Skeletal muscle satellite cell (primary cell): Measurements from ENCODE around the gene AGBL4.
"Not testable (repeated sequence)": the region's sequence is repeated elsewhere in the genome, so short reads cannot be mapped to it uniquely, and the experiment has no call there.

Source experiments
- H3K27me3 ChIP-seq: 2 replicates; pipeline ENCODE4 v1.7.0; 2013; ENCODE audit warnings: low read length; ENCODE audit not compliant: control insufficient read depth, insufficient read depth
- H3K36me3 ChIP-seq: 2 replicates; pipeline ENCODE4 v1.7.0; 2013; ENCODE audit warnings: mild to moderate bottlenecking, control low read depth, low read length; ENCODE audit not compliant: insufficient read depth
- H3K4me1 ChIP-seq: 2 replicates; pipeline ENCODE4 v1.7.0; 2013; ENCODE audit warnings: low read length; ENCODE audit not compliant: control insufficient read depth, insufficient read depth
- H3K4me2 ChIP-seq: 2 replicates; pipeline ENCODE4 v1.7.0; 2013; ENCODE audit warnings: mild to moderate bottlenecking, low read length
- H3K4me3 ChIP-seq: 2 replicates; pipeline ENCODE4 v1.7.0; 2013; ENCODE audit warnings: low read length
- H3K9ac ChIP-seq: 2 replicates; pipeline ENCODE4 v1.7.0; 2013; ENCODE audit warnings: mild to moderate bottlenecking, low read depth, low read length, moderate library complexity
- H3K9me3 ChIP-seq: replicated peaks from 2 replicates; pipeline ENCODE4 v1.7.0; 2013; ENCODE audit warnings: mild to moderate bottlenecking, control low read depth, low read length

Gene AGBL4

GRCh38 chr1:49906365-49906764 is 117.4 kb downstream of the AGBL4 start:
- H3K9ac ChIP-seq, result no peak overlapping the region
- H3K4me1 ChIP-seq, result no peaks in the 10 kb centered on the region
- no peak overlapping the region for H3K4me3 ChIP-seq
- no peak overlapping the region for H3K4me2 ChIP-seq
- no peaks in the 10 kb centered on the region for H3K27me3 ChIP-seq
- H3K36me3 ChIP-seq, result no peaks in the 10 kb centered on the region
- no peaks in the 10 kb centered on the region for H3K9me3 ChIP-seq

- Histone ChIP-seq H3K36me3 (no peaks in the 10 kb centered on the region), H3K4me1 (no peaks in the 10 kb centered on the region), H3K9me3 (no peaks in the 10 kb centered on the region)
Observed at GRCh38 chr1:49864581-49864980, 159.2 kb downstream of the AGBL4 start.

DNA sequence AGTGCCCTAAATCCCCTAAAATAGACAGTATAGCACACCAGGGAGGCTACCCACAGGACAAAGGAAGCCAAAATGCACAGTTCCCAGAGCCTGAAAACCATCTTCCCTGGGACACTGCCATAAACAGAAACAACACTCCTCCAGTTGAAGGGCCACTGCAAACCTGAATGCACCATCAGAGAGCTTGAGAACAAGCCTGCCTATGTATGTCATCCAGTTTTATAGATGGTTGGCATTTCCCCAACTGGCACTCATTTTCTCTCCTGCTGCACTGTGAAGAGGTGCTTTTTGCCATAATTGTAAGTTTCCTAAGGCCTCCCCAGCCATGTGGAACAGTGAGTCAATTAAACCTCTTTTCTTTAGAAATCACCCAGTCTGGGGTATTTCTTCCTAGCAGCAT is 169.0 kb downstream of the AGBL4 start:
- no peaks in the 10 kb centered on the region for H3K9me3 ChIP-seq
- H3K9ac ChIP-seq, result no peak overlapping the region
- no peak overlapping the region for H3K4me3 ChIP-seq
- H3K4me2 ChIP-seq, result no peak overlapping the region
- no peaks in the 10 kb centered on the region for H3K36me3 ChIP-seq
- no peaks in the 10 kb centered on the region for H3K27me3 ChIP-seq
- H3K4me1 ChIP-seq, result no peaks in the 10 kb centered on the region

More at GRCh38 chr1:49864581-49864980, 159.2 kb downstream of the AGBL4 start:
- H3K9ac ChIP-seq, result no peak overlapping the region
- no peak overlapping the region for H3K4me3 ChIP-seq
- no peaks in the 10 kb centered on the region for H3K27me3 ChIP-seq
- H3K4me2 ChIP-seq, result no peak overlapping the region

DNA sequence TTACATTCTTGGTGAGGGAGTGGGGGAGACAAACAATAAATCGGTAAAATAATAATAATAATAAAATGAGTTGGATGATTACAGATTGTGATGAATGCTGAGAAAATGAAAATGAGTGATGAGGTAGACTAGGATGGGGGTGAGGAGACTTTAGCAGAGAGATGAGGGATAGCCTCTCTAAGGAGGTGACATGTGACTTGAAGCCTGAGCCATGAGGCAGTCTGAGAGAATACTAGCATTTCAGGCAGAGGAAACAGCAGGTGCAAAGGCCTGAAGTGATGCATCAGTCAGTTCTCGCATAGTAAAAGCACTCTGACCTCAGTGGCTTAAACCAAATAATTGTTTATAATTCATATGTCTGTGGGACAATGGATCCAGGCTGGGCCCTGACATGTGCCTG is 181.2 kb downstream of the AGBL4 start:
- Histone ChIP-seq H3K4me3 (no peak overlapping the region), H3K4me2 (no peak overlapping the region), H3K36me3 (no peaks in the 10 kb centered on the region), H3K9ac (no peak overlapping the region), H3K27me3 (no peaks in the 10 kb centered on the region), H3K9me3 (peaks cover 33% of the 10 kb centered on the region), H3K4me1 (no peaks in the 10 kb centered on the region)

DNA sequence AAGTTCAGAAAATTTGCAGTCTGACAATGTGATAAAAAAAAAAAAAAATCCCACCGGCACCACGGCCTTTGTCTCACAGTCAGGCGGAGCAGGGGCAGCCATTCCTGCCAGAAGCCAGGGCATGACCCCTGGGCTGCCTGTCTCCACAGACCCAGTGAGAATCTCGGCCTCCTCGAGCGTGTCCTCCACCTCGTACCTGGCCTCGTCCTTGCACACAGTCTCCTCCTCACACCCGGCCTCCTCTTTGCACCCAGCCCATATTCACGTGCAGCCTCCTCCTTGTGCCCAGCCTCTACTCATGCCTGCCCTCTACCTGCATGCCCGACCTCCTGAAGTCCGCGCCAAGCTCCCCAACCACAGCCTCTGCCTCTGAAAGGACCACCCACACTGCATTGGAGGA is 182.0 kb downstream of the AGBL4 start:
- H3K9me3 ChIP-seq, result peaks cover 33% of the 10 kb centered on the region

DNA sequence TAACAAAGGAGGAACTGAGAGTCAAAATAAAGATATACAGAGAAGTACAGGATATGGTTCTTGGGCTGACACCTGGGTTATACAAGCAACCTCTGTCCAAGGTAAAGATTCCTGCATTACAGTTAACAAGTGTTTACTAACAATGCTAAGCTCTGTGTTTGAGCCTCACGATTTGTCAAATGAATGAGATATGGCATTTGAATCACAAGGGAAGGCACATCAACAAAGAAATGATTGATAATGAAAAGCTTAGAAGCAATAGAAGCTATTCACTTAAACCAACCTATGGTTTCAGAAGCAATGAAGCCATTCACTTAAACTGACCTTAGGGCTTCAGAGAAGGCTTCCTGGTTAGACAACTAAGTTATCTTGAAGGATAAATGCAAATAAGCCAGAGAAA is 199.5 kb downstream of the AGBL4 start:
- H3K27me3 ChIP-seq, result no peaks in the 10 kb centered on the region
- H3K9me3 ChIP-seq, result peaks cover 11% of the 10 kb centered on the region
- no peaks in the 10 kb centered on the region for H3K4me1 ChIP-seq
- H3K36me3 ChIP-seq, result no peaks in the 10 kb centered on the region
- no peak overlapping the region for H3K4me3 ChIP-seq
- no peak overlapping the region for H3K9ac ChIP-seq
- H3K4me2 ChIP-seq, result no peak overlapping the region

More for the DNA sequence above, 182.0 kb downstream of the AGBL4 start:
- Histone ChIP-seq H3K4me1 (no peaks in the 10 kb centered on the region), H3K27me3 (no peaks in the 10 kb centered on the region), H3K4me3 (no peak overlapping the region), H3K36me3 (no peaks in the 10 kb centered on the region), H3K9ac (no peak overlapping the region), H3K4me2 (no peak overlapping the region)

DNA sequence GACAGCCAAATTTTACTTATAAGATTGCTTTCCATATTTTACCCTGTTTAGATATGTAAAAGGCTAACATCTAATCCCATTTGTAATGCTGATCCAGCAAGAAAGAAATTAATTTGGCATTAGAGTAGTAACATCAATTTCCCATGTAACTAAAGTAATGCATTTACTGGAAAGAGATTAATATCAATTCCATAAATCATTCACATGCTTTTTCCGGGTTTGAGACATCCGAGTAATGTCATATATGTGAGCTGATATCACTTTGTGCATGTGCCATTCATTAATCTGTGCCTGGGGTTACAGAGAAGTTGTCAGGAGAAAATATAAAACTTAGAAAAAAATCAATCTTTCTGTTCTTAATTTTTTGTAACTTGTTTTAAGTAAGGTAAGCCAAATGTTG is 206.1 kb downstream of the AGBL4 start:
- H3K4me3 ChIP-seq, result no peak overlapping the region
- H3K4me1 ChIP-seq, result no peaks in the 10 kb centered on the region
- no peak overlapping the region for H3K9ac ChIP-seq
- no peak overlapping the region for H3K4me2 ChIP-seq
- no peaks in the 10 kb centered on the region for H3K36me3 ChIP-seq
- no peaks in the 10 kb centered on the region for H3K27me3 ChIP-seq
- peaks cover 10% of the 10 kb centered on the region for H3K9me3 ChIP-seq

GRCh38 chr1:49787013-49787412 is 236.7 kb downstream of the AGBL4 start:
- H3K27me3 ChIP-seq, H3K9ac ChIP-seq, H3K4me2 ChIP-seq, H3K4me1 ChIP-seq, H3K36me3 ChIP-seq, H3K4me3 ChIP-seq, H3K9me3 ChIP-seq: not testable (repeated sequence)

DNA sequence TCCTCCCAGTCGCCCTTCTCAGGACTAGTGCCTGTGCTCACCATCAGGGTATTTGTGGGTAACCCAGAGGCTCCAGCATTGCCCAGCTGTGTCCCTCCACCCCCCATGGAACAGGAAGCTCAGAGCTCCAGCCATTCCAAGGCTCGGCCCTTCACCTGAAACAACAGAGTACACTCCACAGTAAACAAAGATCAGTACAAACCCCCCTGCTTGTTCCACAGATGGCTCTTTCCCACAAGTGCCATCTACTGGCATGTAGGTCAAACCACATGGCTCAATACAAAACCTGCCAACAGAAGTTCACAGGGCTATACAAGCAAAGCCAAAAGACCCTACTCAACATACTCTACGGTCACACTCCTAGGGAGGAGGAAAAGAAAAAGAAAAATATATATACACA is 258.7 kb downstream of the AGBL4 start:
- no peak overlapping the region for H3K4me2 ChIP-seq
- H3K9ac ChIP-seq, result no peak overlapping the region
- H3K4me3 ChIP-seq, result no peak overlapping the region
- no peaks in the 10 kb centered on the region for H3K4me1 ChIP-seq
- no peaks in the 10 kb centered on the region for H3K36me3 ChIP-seq
- peaks cover 20% of the 10 kb centered on the region for H3K9me3 ChIP-seq
- no peaks in the 10 kb centered on the region for H3K27me3 ChIP-seq

DNA sequence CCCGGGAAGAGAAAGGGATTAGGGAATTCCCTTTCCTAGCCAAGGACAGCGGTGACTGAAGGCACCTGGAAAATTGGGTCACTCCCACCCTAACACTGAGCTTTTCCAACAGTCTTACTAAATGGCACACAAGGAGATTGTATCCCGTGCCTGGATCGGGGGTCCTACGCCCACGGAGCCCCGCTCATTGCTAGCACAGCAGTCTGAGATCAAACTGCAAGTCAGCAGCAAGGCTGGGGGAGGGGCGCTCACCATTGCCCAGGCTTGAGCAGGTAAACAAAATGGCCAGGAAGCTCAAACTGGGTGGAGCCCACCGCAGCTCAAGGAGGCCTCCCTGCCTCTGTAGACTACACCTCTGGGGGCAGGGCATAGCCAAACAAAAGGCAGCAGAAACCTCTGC is 285.6 kb downstream of the AGBL4 start:
- not testable (repeated sequence) for H3K36me3 ChIP-seq, H3K9me3 ChIP-seq, H3K27me3 ChIP-seq, H3K9ac ChIP-seq, H3K4me1 ChIP-seq, H3K4me2 ChIP-seq, H3K4me3 ChIP-seq

DNA sequence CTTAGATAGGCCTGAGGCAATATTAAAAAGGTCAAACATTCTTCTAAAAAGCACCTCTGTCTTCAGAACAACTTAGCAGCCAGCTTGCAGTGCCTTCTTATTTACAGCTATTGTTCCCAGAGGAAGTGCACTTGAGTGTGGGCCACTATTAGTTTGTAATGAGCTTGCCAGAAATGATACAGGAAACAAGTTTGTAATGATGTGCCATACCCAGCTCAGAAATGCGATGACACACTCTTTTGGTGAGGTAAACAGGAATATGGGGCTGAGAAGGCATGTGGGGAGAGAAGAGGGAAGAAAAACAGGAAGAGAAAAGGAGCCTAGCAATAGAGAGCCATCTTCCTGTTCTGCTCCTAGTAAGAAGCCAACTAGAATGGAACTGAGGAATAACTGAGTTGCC is 295.4 kb downstream of the AGBL4 start:
- Histone ChIP-seq H3K27me3 (no peaks in the 10 kb centered on the region), H3K4me1 (no peaks in the 10 kb centered on the region), H3K36me3 (no peaks in the 10 kb centered on the region), H3K9ac (no peak overlapping the region), H3K4me2 (no peak overlapping the region), H3K9me3 (peaks cover 5% of the 10 kb centered on the region), H3K4me3 (no peak overlapping the region)

DNA sequence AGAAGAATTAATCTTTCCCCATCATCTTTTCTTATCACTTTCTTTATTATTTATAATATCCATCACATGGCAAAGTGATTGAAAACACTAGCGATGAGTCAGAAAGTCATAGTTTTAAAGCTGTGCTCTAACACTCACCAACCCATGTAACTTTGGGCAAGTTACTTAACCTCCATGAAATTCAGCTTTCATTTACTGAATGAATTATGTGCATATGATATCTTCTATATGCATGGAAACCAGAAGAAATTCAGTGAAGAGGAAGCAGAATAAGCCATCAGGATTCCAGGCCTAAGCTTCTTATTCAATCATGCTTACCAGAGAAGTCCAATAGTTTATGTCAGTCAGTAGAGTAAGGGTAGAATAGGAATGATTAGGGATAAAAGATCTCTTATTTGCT is 300.1 kb downstream of the AGBL4 start:
- Histone ChIP-seq H3K9me3 (no peaks in the 10 kb centered on the region), H3K4me2 (no peak overlapping the region), H3K4me3 (no peak overlapping the region), H3K9ac (no peak overlapping the region), H3K27me3 (no peaks in the 10 kb centered on the region), H3K4me1 (no peaks in the 10 kb centered on the region), H3K36me3 (no peaks in the 10 kb centered on the region)
